GM19328 (cell line): ENCODE results near the gene LTBP1.

Source experiments
- ATAC-seq: cut with Tn5 transposase; IDR thresholded peaks from one replicate; pipeline ENCODE4 v1.9.1; 2021; ENCODE audit warnings: mild to moderate bottlenecking, moderate library complexity; ENCODE audit not compliant: unreplicated experiment

LTBP1 gene

DNA sequence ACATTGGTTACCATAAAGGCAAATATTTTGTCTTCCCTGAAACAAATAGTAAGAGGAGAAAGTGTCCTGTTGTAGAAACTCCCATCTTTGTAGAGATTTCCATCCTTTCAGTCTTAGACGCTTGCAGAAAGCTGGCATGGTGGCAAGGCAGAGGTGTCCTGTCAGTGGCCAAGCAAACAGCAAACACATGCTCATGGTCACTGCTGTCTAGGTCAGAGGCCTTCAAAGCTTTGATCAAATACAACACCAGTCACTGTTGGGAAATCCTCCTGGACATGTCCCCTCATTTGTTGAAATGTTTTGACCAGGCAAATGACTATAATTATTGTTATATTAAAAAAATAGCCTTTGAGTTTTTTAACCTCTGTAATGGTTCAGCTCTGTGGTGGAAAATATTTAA, 55.1 kb downstream of the LTBP1 start:
- no peak for ATAC-seq

DNA sequence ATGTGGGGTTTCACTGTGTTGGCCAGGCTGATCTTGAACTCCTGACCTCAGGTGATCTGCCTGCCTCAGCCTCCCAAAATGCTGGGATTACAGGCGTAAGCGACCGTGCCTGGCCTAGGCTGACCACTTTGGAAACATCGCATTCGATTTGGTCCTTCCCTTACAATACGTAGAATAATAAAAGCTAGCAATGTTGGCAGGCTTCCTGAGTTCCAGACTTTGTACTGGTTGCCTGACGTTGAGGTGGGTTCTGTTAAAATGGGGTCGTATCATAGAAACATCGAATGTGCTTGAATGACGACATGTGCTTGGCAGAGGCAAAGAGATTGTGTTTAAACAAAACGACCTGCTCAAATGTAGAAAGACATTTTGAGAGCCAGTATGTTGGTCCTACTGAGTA, 56.1 kb downstream of the LTBP1 start:
- ATAC-seq = no peak

DNA sequence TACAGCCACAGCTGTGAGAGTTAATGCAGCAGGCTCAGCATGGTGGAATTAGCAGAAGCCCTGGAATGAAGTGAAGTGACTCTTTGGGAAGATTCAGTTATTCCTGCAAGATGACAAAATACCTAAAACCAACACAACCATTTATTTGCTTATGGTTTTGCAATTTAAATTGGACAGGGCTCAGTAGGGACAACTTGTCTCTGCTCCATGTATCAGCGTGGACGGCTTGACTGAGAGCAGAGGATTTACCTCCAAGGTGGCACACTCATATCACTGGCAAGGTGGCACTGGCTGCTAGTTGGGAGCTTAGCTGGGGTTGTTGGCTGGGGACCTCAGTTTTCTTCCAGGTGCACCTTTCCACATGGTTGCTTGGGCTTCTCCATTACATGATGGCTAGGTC, 58.3 kb downstream of the LTBP1 start:
- ATAC-seq = no peak

DNA sequence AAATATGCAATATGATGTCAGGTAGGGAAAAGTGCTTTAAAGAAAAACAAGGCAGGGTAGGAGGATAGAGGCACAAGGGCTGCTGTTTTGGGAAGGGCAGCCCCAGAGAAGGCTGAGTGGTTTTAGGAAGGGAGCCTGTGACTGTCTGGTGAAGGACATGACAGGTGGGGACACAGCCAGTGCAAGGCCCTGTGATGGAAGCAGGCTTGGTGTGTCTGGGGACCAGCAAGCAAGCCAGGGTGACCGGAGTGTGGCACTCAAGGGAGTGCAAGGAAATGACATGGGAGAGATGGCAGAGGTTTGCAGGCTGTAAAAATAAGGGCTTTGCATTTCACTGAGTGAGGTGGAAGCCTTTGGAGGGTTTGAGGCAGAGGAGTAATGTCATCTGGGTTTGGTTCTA, 62.0 kb downstream of the LTBP1 start:
- no peak for ATAC-seq

DNA sequence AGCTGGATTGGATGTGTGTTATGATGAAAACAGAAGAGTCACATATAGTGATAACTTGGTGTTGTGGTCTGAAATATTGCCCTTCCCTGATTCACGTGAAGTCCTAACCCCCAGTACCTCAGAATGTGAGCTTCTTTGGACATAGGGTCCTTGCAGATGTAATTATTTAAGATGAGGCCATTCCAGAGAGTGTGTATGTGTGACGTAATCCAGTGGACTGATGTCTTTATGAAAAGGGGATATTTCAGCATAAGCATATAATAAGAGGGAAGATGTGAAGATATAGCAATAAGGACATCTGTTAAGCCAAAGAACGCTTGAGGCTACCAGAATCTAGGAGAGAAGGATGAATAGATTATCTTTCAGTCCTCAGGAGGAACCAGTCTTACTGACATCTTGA, 62.5 kb downstream of the LTBP1 start:
- no peak for ATAC-seq

DNA sequence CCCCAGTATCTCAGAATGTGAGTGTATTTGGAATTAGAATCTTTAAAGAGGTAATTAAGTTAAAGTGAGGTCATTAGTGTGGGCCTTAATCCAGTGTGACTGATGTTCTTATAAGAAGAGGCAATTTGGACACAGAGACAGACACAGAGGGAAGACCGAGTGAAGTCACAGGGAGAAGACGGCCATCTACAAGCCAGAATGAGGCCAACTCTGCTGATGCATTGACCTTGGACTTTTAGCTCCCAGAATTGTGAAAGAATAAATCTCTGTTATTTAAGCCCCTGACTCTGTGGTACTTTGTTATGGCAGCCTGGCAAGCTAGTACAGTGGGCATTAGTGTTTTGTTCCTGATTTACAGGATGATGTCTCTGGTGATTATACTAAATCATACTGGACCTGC, 64.6 kb downstream of the LTBP1 start:
- ATAC-seq = no peak

DNA sequence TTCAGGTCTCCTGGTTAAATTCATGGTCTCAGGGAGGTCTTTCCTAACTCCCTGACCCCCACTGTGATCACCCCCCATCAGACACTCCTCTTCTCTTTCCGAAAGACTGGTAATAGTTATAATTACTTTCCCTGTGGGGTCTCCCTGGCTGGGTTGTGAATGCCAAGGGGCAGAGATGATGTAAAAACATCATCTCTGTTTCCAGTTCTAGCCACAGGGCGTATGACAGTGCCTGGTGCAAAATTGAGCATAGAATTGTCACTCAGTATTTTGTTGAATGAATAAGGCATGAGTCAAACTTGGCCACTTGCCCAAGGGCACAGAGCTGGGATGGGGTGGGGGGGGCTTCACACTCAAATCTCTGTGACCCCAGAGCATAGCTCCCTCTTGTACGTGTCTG, 65.2 kb downstream of the LTBP1 start:
- ATAC-seq = no peak

DNA sequence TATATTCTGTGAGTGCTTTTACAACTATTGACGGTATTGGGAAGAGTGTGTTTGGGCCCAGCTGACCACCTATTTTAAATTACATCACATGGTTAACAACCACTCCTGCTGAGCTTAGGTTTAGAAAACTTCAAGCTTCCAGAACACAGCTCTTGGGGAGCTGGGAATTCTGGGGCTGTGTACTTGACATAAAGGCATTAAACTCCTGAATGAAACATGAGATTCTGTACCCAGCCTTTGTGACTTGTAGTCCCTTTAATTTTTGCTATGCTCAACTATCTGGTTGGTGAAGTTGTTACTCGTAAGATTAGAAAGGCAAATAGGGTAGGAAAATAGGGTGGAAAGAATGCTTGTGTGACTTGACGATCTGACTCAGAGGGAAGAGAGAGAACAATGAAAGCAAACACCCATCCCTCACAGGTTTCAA, 66.9 kb downstream of the LTBP1 start:
- ATAC-seq = no peak

DNA sequence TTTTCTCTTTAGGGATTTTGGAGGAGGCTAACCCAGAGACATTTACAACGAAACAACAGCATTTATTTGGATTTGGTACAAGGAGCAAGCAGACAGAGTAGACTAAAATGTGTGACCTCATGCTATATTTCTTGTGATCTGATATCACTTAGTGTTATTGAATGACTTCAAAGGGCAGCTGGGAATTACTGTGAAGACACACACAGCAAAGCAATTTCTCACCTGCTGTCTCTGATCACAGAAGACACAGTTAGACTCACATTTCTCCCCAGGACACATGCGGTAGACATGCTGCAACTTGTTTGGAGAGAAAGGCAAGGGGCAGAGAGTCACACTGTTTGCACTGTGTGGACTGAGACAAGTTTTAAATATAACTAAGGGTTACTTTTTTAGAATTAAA, 67.5 kb downstream of the LTBP1 start:
- ATAC-seq = no peak

DNA sequence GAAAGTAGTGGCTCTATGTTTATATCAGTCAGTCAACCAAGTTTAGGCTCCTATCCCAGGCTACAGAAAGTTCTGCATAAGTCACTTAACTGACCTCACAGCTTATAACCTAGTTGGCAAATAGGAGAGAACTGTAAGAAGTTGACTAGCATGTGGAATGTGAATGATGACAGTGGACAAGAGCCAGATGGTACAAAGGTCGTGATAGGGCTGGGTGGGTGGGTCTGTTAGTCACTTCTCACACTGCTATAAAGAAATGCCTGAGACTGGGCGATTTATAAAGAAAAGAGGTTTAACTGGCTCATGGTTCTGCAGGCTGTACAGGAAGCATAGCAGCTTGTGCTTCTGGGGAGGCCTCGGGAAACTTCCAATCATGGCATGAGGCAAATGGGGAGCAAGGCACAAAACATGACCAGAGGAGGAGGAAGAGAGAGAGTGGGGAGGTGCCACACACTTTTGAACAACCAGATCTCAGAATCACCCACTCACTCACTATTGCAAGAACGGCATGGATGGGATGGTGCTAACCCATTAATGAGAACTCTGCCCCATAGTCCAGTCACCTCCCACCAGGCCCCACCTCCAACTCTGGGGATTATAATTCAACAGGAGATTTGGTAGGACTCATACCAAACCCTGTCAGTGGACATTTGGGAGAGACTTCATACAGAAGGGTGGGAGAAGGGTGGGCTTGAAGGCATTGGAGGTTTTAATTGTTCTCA, 68.8 kb downstream of the LTBP1 start:
- no peak for ATAC-seq

DNA sequence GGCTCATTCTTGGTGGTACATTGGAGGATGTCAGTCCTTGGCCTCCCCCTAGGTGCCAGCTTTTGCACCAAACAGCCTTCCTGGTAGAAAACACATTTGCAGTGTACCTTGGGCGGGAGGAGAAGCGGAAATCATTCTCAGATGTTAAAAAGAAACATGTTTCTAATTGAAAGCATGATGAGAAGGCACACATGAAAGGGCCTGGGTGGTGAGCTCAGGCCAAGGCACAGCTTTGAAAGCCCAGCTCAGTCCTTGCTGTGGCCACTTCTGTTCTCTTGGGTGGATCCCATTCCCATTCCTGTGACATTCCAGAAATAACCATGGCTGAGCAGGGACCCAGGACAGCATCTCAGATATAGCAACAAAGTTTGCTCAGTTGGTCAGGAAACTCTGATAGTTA, 71.5 kb downstream of the LTBP1 start:
- no peak for ATAC-seq

DNA sequence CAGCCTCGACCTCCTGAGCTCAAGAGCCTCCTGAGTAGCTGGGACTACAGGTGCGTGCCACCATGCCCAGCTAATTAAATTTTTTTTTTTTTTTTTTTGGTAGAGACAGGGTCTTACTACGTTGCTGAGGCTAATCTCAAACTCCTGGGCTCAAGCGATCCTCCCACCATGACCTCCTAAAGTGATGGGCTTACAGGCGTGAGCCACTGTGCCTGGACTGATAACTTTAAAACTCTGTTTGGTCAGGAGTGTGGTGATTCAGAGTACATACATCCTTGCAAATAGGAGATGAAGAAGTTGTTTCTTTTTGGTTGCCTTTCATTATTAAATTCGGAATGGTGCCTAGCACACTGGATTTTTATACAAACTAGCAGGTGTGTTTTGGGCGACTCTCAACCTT, 73.0 kb downstream of the LTBP1 start:
- no peak for ATAC-seq

DNA sequence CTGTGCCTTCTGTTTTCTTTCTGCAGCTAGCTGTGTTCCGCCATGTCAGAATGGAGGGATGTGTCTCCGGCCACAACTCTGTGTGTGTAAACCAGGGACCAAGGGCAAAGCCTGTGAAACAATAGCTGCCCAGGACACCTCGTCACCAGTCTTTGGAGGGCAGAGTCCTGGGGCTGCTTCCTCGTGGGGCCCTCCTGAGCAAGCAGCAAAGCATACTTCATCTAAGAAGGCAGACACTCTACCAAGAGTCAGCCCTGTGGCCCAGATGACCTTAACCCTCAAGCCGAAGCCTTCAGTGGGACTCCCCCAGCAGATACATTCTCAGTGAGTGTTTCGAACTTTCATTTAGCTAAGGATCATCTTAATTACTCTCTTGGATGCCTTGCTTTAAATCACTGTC, 74.1 kb downstream of the LTBP1 start:
- no peak for ATAC-seq

DNA sequence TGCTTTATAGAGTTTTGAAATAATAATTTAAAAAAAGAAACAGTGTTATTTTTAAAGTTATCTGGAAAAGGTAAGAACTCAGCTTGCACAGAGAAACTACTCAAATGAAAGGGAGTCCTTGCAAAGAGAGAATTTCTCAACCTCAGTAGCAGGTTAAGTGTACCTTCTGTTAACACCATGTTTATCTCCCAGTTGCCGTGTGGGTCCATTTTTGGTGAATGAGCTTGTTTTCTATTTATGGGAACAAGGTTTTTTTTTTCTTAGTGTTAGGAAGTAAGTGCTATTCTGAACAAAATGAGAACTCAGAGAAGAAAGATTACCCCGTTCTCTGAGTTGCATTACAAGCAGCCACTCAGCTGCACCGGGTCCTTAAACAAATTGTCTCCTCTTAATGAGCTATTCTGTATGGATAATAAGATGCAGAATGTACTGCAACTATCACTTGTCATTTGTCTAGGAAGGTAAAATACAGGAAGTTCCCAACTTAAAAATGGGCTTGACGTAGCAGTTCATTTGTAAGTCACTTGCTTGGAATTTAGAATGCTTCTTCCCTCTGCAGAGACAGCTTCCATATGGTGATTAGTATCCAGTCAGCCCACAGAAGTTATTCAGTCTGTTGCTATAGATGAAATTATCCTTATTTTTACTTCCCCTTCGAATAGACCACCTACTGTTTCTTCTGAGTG, 74.9 kb downstream of the LTBP1 start:
- no peak for ATAC-seq

DNA sequence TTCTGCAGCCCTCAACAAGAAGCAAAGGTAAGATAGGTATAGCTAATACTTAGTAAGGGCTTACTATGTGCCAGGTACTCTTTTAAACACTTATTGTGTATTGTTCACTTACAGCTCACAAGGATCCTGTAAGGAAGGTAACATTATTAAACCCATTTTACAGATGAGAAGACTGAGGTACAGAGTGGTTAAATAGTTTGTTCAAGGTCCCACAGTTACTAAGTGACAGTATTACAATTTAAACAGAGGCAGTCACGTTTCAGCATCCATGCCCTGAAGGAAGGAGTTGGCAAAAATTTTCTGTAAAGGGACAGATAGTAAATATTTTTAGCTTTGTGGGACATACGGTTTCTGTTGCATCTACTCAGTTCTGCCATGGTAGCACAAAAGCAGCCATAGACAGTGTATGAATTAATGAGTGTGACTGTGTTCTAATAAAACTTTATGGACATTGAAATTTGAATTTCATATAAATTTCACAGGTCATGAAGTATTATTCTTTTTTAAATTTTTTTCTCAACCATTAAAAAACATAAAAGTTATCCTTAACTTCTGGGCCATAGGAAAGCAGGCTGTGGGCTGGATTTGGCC, 75.7 kb downstream of the LTBP1 start:
- ATAC-seq = no peak

DNA sequence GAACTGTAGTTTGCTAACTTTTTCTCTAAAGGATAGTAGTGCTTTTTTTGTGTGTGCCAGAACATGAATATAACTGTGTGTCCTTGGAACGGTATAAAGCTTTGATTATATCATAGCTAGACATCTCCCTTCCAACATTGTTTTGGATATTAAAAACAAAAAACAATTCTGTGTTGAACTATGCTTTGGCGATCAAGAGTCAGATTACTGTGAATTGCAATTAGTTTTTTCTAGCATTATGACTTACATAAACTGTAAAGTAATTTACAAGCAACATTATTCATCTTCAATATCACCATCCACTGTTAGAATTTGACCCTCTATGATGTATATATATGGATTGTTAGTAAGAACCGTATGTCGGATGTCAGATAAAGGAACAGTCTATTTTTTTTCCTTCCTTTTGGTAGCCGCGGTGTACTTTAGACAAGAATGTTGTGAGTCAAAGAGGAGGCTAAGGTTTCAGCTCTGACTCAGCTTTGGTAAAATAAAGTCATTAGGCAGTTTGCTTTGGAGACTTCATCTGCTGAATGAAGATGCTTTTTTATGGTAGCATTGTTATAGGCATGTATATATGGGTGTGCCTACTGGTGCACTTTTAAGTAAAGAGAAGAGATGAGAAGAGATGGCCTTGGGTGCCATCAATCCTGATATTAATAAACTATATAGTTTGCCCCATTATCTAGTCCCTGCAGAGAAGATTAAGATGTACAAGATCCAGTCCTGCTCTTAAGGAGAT, 76.4 kb downstream of the LTBP1 start:
- no peak for ATAC-seq

DNA sequence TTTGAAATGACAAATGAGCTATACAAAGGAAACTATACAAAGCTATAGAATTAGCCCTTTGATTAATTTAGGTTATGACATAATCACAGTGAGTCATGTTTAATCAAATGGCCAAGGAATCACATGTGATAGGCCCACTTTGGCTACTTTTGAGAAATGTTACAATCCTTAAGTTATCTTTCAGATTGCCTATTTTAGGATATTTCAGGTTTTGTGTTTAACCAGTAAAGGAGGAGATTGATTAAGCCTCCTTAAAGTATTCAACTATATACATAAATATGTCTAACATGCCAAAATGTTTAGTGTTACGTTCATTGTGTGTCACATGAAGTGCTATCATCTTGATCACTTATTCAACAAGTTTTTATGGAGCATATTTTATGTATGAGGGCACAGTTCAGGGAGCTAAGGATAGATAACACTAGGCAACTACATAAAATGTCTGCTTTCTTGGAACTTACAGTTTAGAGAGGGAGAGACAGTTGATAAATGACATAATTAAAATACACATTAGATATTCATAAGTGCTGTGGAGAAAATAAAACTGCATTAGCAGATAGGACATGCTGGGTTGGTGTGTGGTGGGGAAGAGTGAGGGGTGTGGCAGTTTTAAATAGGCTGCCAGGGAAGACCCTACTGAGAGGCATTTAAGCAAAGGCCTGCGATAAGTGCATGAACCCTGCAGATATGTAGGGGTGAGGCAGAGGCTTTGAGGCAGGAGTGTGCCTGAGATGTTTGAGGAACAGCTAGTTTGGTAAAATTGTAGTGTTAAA, 77.2 kb downstream of the LTBP1 start:
- ATAC-seq = no peak

DNA sequence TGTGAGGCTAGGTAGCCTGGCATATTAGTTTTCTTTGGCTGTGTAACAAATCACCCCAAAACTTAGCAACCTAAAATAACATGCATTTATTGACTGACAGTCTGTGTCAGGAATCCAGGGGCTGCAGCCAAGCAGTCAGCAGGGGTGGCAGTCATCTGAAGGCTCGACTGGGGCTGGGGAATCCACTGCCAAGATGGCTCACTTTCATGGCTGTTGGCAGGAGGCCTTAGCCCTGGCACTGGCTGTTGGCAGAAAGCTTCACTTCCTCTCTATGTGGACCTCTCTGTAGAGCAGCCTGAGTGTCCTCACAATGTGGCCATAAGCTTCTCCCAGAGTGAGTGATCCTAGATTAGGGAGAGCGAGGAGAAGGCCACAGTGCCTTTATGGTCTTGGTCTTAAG, 78.0 kb downstream of the LTBP1 start:
- no peak for ATAC-seq

DNA sequence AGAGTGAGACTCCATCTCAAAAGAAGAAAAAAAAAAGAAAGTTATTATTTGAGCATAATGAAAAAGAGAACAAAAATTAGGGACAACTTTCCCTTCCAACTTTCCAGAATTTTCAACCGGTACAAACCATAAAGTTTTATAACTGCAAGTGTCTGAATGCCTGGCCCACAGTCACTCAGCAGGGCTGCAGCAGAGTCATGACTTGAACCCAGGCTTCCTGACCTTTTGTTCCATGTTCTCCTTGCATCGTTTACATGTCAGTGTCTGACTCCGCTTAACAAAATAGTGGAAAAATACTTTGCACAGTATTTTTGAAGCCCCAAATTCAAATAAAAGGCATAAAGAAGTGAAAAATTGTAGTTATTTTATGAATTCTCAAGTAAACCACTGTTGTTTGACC, 82.7 kb downstream of the LTBP1 start:
- ATAC-seq = no peak

DNA sequence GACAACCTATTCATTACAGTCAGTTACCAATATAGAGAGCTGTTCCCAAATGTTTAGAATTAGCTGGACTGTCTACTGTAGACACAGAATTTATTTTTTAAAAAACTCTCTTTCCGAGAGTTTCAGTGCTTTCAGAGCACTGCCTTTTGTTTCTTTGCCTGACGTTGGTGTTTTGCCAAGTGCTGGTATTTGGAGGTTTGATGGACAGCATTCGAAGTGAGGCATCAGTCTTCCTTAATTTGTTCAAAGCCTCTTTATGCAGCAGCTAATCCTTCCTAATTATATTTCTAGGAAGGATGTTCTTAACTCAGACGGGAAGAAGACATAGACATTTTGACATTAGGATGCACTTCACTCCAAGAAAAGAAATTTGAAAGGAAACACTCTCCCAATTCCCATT, 83.2 kb downstream of the LTBP1 start:
- no peak for ATAC-seq

DNA sequence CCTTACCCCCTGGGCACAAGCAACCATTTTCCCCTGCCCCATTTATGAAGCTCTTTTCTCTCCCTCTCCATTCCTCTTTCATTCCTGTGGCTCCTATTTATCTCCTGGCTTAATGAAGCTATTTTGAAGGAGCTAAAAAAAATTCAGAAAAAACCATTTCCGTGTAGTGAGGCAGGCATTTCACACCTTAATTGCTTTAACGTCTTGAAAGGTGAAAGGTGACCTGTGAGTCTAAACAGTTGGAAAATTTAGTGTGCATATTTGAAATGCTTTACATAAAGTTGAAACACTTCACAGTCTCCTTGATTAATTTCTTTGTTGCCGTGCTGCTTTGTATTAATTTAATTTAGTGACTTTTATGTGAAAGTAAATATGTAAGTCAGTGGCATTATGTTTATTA, 83.6 kb downstream of the LTBP1 start:
- no peak for ATAC-seq
